ENCODE results near the gene COL4A2. TPM values are rescaled to one million over a fixed set of nuclear protein-coding genes. Genes with fewer than 3 reads are reported as not detected.
A peak's percentile ranks its signal among the peaks of the same experiment; 100 is the strongest.

COL4A2 gene
- total RNA-seq, 1 donor from 2014 or later: 159 TPM

DNA sequence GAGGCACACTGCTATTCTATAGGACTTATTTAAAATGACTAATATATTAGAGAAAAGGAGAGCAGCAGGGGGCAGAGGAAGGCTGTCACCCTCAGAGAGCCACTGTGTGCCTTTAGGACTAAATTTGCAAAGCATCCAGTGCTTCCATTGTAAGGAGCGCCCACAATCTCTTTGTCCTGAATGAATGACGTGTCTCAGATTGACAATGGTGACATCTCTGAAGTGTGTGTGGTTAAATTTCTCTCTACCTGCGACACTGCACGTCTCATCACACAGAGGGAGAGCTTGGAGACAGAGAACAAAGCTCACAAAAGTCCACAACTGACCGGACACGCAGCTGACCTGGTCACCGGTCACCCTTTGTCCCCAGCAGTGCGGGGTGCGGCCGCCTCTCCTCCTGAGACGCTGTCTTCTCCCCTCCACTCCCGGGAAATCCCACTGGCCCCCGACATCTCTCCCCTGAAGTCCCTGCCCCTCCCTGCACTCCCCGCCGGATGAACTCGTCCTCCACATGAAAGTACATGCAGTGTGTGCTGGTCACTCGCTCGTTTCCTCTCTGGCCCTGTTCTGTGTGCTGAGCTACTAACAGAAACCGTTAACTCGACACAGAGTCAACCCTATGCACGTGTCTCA is 147.3 kb downstream of the COL4A2 start:
- H3K4me3 Mint-ChIP-seq: peak overlapping the region; percentile 22
- TF ChIP-seq, protein P1, sequence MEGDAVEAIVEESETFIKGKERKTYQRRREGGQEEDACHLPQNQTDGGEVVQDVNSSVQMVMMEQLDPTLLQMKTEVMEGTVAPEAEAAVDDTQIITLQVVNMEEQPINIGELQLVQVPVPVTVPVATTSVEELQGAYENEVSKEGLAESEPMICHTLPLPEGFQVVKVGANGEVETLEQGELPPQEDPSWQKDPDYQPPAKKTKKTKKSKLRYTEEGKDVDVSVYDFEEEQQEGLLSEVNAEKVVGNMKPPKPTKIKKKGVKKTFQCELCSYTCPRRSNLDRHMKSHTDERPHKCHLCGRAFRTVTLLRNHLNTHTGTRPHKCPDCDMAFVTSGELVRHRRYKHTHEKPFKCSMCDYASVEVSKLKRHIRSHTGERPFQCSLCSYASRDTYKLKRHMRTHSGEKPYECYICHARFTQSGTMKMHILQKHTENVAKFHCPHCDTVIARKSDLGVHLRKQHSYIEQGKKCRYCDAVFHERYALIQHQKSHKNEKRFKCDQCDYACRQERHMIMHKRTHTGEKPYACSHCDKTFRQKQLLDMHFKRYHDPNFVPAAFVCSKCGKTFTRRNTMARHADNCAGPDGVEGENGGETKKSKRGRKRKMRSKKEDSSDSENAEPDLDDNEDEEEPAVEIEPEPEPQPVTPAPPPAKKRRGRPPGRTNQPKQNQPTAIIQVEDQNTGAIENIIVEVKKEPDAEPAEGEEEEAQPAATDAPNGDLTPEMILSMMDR (conservative IDR thresholded peaks at IDR 0.05): no peak
- H3K4me1 Mint-ChIP-seq: peaks cover 29% of the 10 kb centered on the region
- H3K27ac Mint-ChIP-seq (ENCODE audit: unreplicated experiment): peak overlapping the region; percentile 89
- DNase-seq (ENCODE audit: low read depth, low spot score): no peak
- no peaks in the 10 kb centered on the region for H3K9me3 Mint-ChIP-seq
- no peaks in the 10 kb centered on the region for H3K27me3 Mint-ChIP-seq (ENCODE audit: low read depth)
- peaks cover 5% of the 10 kb centered on the region for H3K36me3 Mint-ChIP-seq (ENCODE audit: low read depth)

DNA sequence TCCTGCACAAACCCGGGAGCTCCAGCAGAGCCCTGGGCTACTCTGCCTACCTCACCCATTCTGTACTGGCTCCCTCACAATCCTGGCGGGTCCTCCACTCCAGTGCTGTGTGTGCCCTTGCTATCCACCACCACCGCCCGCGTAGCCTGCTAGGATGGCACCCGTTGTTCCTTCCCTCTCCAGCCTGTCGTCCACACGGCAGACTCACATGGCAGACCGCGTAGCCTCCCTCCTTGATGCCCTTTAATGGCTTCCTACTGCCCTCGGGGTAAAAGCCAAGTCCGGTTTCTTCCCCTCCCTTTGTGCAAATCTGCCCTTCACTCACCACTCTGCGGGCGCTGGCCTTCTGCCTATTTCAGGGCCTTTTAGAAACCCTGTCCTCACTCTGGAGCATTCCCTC is 147.9 kb downstream of the COL4A2 start:
- peaks cover 29% of the 10 kb centered on the region for H3K4me1 Mint-ChIP-seq
- DNase-seq (ENCODE audit: low read depth, low spot score): no peak
- no peak overlapping the region for H3K4me3 Mint-ChIP-seq
- no peaks in the 10 kb centered on the region for H3K9me3 Mint-ChIP-seq
- peaks cover 5% of the 10 kb centered on the region for H3K36me3 Mint-ChIP-seq (ENCODE audit: low read depth)
- TF ChIP-seq, protein P1 (conservative IDR thresholded peaks at IDR 0.05): no peak
- no peaks in the 10 kb centered on the region for H3K27me3 Mint-ChIP-seq (ENCODE audit: low read depth)
- peak overlapping the region; percentile 89 for H3K27ac Mint-ChIP-seq (ENCODE audit: unreplicated experiment)

DNA sequence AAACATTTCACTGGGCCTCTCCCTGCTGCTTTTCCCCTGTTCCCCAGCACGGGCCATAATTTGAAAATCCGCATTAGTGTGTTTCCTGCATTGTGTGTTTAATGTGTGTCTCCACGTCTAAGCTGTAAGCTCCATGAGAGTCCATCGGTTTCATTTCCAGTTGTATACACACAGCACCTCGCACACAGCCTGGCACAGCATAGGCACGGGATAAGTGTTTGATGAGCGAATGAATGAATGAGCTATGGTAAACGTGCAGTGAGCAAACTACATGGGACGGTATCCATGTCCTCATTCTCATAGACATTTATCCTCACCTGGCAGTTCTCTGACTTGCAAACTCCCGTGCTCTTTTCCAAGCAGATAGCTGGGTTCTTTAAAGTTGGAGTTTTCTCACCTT is 148.4 kb downstream of the COL4A2 start:
- no peak overlapping the region for H3K4me3 Mint-ChIP-seq
- H3K27me3 Mint-ChIP-seq (ENCODE audit: low read depth): no peaks in the 10 kb centered on the region
- peaks cover 29% of the 10 kb centered on the region for H3K4me1 Mint-ChIP-seq
- no peak for DNase-seq (ENCODE audit: low read depth, low spot score)
- H3K9me3 Mint-ChIP-seq: no peaks in the 10 kb centered on the region
- TF ChIP-seq, protein P1 (conservative IDR thresholded peaks at IDR 0.05): no peak
- peaks cover 5% of the 10 kb centered on the region for H3K36me3 Mint-ChIP-seq (ENCODE audit: low read depth)
- no peak overlapping the region for H3K27ac Mint-ChIP-seq (ENCODE audit: unreplicated experiment)

DNA sequence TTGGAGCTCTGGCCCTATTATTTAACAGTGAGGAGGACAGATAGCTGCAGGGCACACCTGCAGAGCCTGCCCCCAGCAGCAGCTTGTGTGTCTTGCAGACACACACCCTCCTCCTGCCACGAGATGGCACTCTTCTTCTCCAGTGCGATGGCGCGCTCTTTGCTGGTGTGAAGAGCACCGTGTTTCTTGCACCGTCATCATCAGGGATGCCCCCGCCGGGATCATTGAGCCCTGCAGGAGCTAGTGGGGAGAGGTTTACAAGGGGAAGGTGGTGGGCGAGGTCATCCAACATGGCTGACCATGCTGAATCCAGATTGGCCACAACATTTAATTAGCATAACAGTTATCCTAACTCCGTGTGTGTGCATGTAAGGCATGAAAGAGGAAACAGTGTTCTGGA is 148.9 kb downstream of the COL4A2 start:
- Mint-ChIP-seq H3K4me1 (peaks cover 29% of the 10 kb centered on the region), H3K4me3 (peak overlapping the region; percentile 14), H3K27me3 (ENCODE audit: low read depth) (no peaks in the 10 kb centered on the region), H3K27ac (ENCODE audit: unreplicated experiment) (peak overlapping the region; percentile 37), H3K9me3 (no peaks in the 10 kb centered on the region), H3K36me3 (ENCODE audit: low read depth) (peaks cover 5% of the 10 kb centered on the region)
- TF ChIP-seq, protein P1 (conservative IDR thresholded peaks at IDR 0.05): peak; percentile 89
- DNase-seq (ENCODE audit: low read depth, low spot score): peak; percentile 63

DNA sequence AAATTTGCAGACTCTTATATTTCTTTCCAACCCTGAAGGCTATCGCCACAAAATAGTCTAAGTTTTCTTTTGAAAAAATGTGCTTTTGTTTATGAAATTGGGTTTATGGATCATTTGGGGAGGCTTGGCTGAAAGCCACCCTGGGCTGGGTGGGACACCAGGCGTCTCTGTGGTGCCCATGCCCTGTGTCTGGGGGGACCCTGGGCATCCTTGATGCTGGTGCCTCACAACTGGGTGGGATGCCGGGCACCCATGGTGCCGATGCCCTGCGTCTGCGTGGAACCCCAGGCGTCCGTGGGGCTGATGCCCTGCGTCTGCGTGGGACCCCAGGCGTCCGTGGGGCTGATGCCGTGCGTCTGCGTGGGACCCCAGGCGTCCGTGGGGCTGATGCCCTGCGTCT is 149.5 kb downstream of the COL4A2 start:
- peaks cover under 1% of the 10 kb centered on the region for H3K36me3 Mint-ChIP-seq (ENCODE audit: low read depth)
- H3K4me3 Mint-ChIP-seq: no peak overlapping the region
- H3K27me3 Mint-ChIP-seq (ENCODE audit: low read depth): no peaks in the 10 kb centered on the region
- no peaks in the 10 kb centered on the region for H3K9me3 Mint-ChIP-seq
- no peak for DNase-seq (ENCODE audit: low read depth, low spot score)
- TF ChIP-seq, protein P1 (conservative IDR thresholded peaks at IDR 0.05): no peak
- H3K4me1 Mint-ChIP-seq: peaks cover 29% of the 10 kb centered on the region
- H3K27ac Mint-ChIP-seq (ENCODE audit: unreplicated experiment): no peak overlapping the region

Data from neural crest cell (in vitro differentiated cells).